Fibroblast of lung (primary cell): ENCODE measurements around the gene DNASE1. TPM values are rescaled to one million over a fixed set of nuclear protein-coding genes. Genes with fewer than 3 reads are reported as not detected.

Experiments
- DNase-seq, 2 donors: peaks; one replicate each; pipeline versions ENCODE4 v3.0.0 to v3.0.0-alpha.2; 2010; ENCODE audit warnings: low read depth in 2 of 2
- H2AFZ ChIP-seq: 2 replicates; pipeline ENCODE4 v1.5.1; 2012; ENCODE audit warnings: low read length, control low read depth, inconsistent platforms
- H3K27ac ChIP-seq: 2 replicates; pipeline ENCODE4 v1.5.1; 2011; ENCODE audit warnings: low read length, control low read depth; ENCODE audit not compliant: insufficient read depth
- H3K27me3 ChIP-seq: 2 replicates; pipeline ENCODE4 v1.5.1; 2011; ENCODE audit warnings: mild to moderate bottlenecking, low read length; ENCODE audit not compliant: control insufficient read depth, insufficient read depth
- H3K36me3 ChIP-seq: 2 replicates; pipeline ENCODE4 v1.5.1; 2011; ENCODE audit warnings: low read length; ENCODE audit not compliant: control insufficient read depth, insufficient read depth
- H3K4me1 ChIP-seq: 2 replicates; pipeline ENCODE4 v1.5.1; 2011; ENCODE audit warnings: low read length; ENCODE audit not compliant: control insufficient read depth, insufficient read depth; ENCODE audit errors: extremely low read depth
- H3K4me2 ChIP-seq: 2 replicates; pipeline ENCODE4 v1.5.1; 2011; ENCODE audit warnings: low read length, control low read depth; ENCODE audit not compliant: insufficient read depth; ENCODE audit errors: extremely low read depth
- H3K4me3 ChIP-seq, 4 experiments: fragments of 200-600 bp in 1 of 4; sonication (generic) in 1 of 4; replicated peaks in 1 of 4; 2 replicates each; pipeline ENCODE4 v1.5.1; 2011 to 2016; ENCODE audit warnings: low read length in 4 of 4, low read depth in 3 of 4, mild to moderate bottlenecking in 3 of 4, control low read depth in 2 of 4, inconsistent platforms in 1 of 4, mixed read lengths in 1 of 4; ENCODE audit not compliant: insufficient read depth in 1 of 4; ENCODE audit errors: control extremely low read depth in 1 of 4
- H3K79me2 ChIP-seq: 2 replicates; pipeline ENCODE4 v1.5.1; 2012; ENCODE audit warnings: mild to moderate bottlenecking, low read length, inconsistent platforms; ENCODE audit not compliant: control insufficient read depth, insufficient read depth
- H3K9ac ChIP-seq: 2 replicates; pipeline ENCODE4 v1.5.1; 2011; ENCODE audit warnings: mild to moderate bottlenecking, low read length, control low read depth; ENCODE audit not compliant: insufficient read depth
- H3K9me3 ChIP-seq: 2 replicates; pipeline ENCODE4 v1.5.1; 2012; ENCODE audit warnings: low read depth, low read length; ENCODE audit not compliant: control insufficient read depth, insufficient read depth
- H4K20me1 ChIP-seq: 2 replicates; pipeline ENCODE4 v1.5.1; 2011; ENCODE audit warnings: low read length; ENCODE audit not compliant: control insufficient read depth, insufficient read depth; ENCODE audit errors: extremely low read depth
- EZH2 ChIP-seq: IDR thresholded peaks from 2 replicates; pipeline ENCODE4 v1.5.1; 2012; ENCODE audit warnings: low read length, control low read depth, mild to moderate bottlenecking; ENCODE audit errors: missing control alignments
- polyA plus RNA-seq, 2 donors: library from polyadenylated mRNA; depleted of rRNA in 1 of 2; stranded (reverse) in 1 of 2; unstranded in 1 of 2; fragments of >200 nt; gene quantifications; 2 replicates each; pipeline ENCODE4 v1.2.1, GENCODE V29; 2011 to 2012; ENCODE audit warnings: missing spikeins in 1 of 2
- total RNA-seq: library from RNA; depleted of rRNA; stranded (reverse); fragments of >200 nt; gene quantifications from 2 replicates; pipeline ENCODE4 v1.2.1, GENCODE V29; 2014
- TF ChIP-seq, protein P1 (sequence below), 2 donors: IDR thresholded peaks in 1 of 2; conservative IDR thresholded peaks in 1 of 2; 1 replicate in 1 of 2; 2 replicates in 1 of 2; pipeline ENCODE4 v1.5.1; 2011 to 2012; ENCODE audit warnings: low read length in 2 of 2, control low read depth in 1 of 2, inconsistent platforms in 1 of 2, low read depth in 1 of 2, mild to moderate bottlenecking in 1 of 2

The DNASE1 gene
- total and polyA plus RNA-seq, 2 donors (not counting 1 experiment from before 2014, with no cell fraction given) = 2.9 to 29.1 TPM

GRCh38 chr16:3661922-3662321 lies 7.4 kb downstream of the DNASE1 start:
- Histone ChIP-seq H2AFZ (no peak overlapping the region), H3K4me2 (no peak overlapping the region), H3K9me3 (no peaks in the 10 kb centered on the region), H3K4me3 (no peak overlapping the region), H3K36me3 (peaks cover 38% of the 10 kb centered on the region), H3K9ac (no peak overlapping the region), H3K79me2 (no peaks in the 10 kb centered on the region), H3K27ac (no peak overlapping the region), H3K4me1 (no peaks in the 10 kb centered on the region), H4K20me1 (no peaks in the 10 kb centered on the region), H3K27me3 (no peaks in the 10 kb centered on the region)
- DNase-seq = no peak
- no peak for TF ChIP-seq EZH2
- TF ChIP-seq, protein P1, sequence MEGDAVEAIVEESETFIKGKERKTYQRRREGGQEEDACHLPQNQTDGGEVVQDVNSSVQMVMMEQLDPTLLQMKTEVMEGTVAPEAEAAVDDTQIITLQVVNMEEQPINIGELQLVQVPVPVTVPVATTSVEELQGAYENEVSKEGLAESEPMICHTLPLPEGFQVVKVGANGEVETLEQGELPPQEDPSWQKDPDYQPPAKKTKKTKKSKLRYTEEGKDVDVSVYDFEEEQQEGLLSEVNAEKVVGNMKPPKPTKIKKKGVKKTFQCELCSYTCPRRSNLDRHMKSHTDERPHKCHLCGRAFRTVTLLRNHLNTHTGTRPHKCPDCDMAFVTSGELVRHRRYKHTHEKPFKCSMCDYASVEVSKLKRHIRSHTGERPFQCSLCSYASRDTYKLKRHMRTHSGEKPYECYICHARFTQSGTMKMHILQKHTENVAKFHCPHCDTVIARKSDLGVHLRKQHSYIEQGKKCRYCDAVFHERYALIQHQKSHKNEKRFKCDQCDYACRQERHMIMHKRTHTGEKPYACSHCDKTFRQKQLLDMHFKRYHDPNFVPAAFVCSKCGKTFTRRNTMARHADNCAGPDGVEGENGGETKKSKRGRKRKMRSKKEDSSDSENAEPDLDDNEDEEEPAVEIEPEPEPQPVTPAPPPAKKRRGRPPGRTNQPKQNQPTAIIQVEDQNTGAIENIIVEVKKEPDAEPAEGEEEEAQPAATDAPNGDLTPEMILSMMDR (conservative IDR thresholded peaks at IDR 0.05 in 1 of 2, IDR thresholded peaks at IDR 0.05 in 1 of 2; ENCODE audit: low read depth in 1 of 2, low read length in 2 of 2) = no peak

GRCh38 chr16:3662601-3663000 lies 8.1 kb downstream of the DNASE1 start:
- Histone ChIP-seq H3K27ac (no peak overlapping the region), H3K9ac (no peak overlapping the region), H3K79me2 (no peaks in the 10 kb centered on the region), H3K27me3 (no peaks in the 10 kb centered on the region), H3K36me3 (peaks cover 33% of the 10 kb centered on the region), H3K9me3 (no peaks in the 10 kb centered on the region), H2AFZ (no peak overlapping the region), H3K4me2 (no peak overlapping the region), H3K4me3 (no peak overlapping the region), H3K4me1 (no peaks in the 10 kb centered on the region), H4K20me1 (no peaks in the 10 kb centered on the region)
- TF ChIP-seq, protein P1 (conservative IDR thresholded peaks at IDR 0.05 in 1 of 2, IDR thresholded peaks at IDR 0.05 in 1 of 2; ENCODE audit: low read depth in 1 of 2, low read length in 2 of 2) = no peak
- TF ChIP-seq EZH2 = no peak
- no peak for DNase-seq

GRCh38 chr16:3664187-3664896 lies 9.9 kb downstream of the DNASE1 start:
- no peak overlapping the region for H3K9ac ChIP-seq
- H3K79me2 ChIP-seq = no peaks in the 10 kb centered on the region
- no peak overlapping the region for H3K27ac ChIP-seq
- no peaks in the 10 kb centered on the region for H3K27me3 ChIP-seq
- H4K20me1 ChIP-seq = no peaks in the 10 kb centered on the region
- H3K4me3 ChIP-seq = no peak overlapping the region
- no peak for DNase-seq
- no peak for TF ChIP-seq EZH2
- TF ChIP-seq, protein P1 (conservative IDR thresholded peaks at IDR 0.05 in 1 of 2, IDR thresholded peaks at IDR 0.05 in 1 of 2; ENCODE audit: low read depth in 1 of 2, low read length in 2 of 2) = no peak
- no peak overlapping the region for H2AFZ ChIP-seq
- no peak overlapping the region for H3K4me2 ChIP-seq
- H3K36me3 ChIP-seq = peaks cover 32% of the 10 kb centered on the region
- no peaks in the 10 kb centered on the region for H3K9me3 ChIP-seq
- H3K4me1 ChIP-seq = no peaks in the 10 kb centered on the region
